Upper lobe of right lung (tissue), 1 donor: ENCODE data around the gene UNC119B. TPM values are rescaled to one million over a fixed set of nuclear protein-coding genes. Genes with fewer than 3 reads are reported as not detected.

Experiments used
- ATAC-seq: fragments of 200-7000 bp; cut with Tn5 transposase; one replicate; pipeline ENCODE4 v1.9.1; 2020; ENCODE audit warnings: mild to moderate bottlenecking, moderate library complexity
- DNase-seq: peaks from one replicate; pipeline ENCODE4 v3.0.0-alpha.2; 2020
- H3K27ac ChIP-seq: fragments of 200-600 bp; one replicate; pipeline ENCODE4 v1.8.0; 2022
- H3K27me3 ChIP-seq: fragments of 200-600 bp; one replicate; pipeline ENCODE4 v1.8.0; 2022; ENCODE audit warnings: mild to moderate bottlenecking
- H3K36me3 ChIP-seq: fragments of 200-600 bp; one replicate; pipeline ENCODE4 v1.8.0; 2022
- H3K4me1 ChIP-seq: fragments of 200-600 bp; one replicate; pipeline ENCODE4 v1.8.0; 2022
- H3K4me3 ChIP-seq: fragments of 200-600 bp; one replicate; pipeline ENCODE4 v1.8.0; 2022; ENCODE audit warnings: mild to moderate bottlenecking
- H3K9me3 ChIP-seq: fragments of 200-600 bp; one replicate; pipeline ENCODE4 v1.8.0; 2022
- CTCF ChIP-seq: fragments of 200-600 bp; IDR thresholded peaks from one replicate; pipeline ENCODE4 v1.8.0; 2022; ENCODE audit warnings: antibody characterized with exemption
- intact Hi-C: fragments of 100-400 bp; cut with DNase I; formaldehyde crosslinking; loops from one replicate; pipeline ENCODE4 v1.11.0; 2022
- total RNA-seq: library from RNA; stranded (reverse); fragmentation: NEBNext Ultra II Directional; extraction: Animal tissue kit (Norgen Biotek cat#: 25700); gene quantifications from one replicate; pipeline ENCODE4 v1.2.1, GENCODE V29; 2021
- donor health status: DM: no; HTN: yes; CAD: no; lungs with severe emphysema.

UNC119B gene
- total RNA-seq, 1 donor from 2014 or later, result 23.0 TPM

GRCh38 chr12:120698665-120699064, 11.6 kb upstream of the UNC119B start:
- H3K4me1 ChIP-seq, result peaks cover 20% of the 10 kb centered on the region
- H3K4me3 ChIP-seq, result no peak overlapping the region
- no peak overlapping the region for H3K27ac ChIP-seq
- intact Hi-C loops, result no loop called here
- H3K36me3 ChIP-seq, result peaks cover 70% of the 10 kb centered on the region
- TF ChIP-seq CTCF, result no peak
- peak; percentile 47 for ATAC-seq
- no peak for DNase-seq
- no peaks in the 10 kb centered on the region for H3K27me3 ChIP-seq
- no peaks in the 10 kb centered on the region for H3K9me3 ChIP-seq

- peaks cover 18% of the 10 kb centered on the region for H3K4me1 ChIP-seq
- no peak for DNase-seq
- peaks cover 64% of the 10 kb centered on the region for H3K36me3 ChIP-seq
- no peak overlapping the region for H3K27ac ChIP-seq
- TF ChIP-seq CTCF, result no peak
- H3K9me3 ChIP-seq, result no peaks in the 10 kb centered on the region
- no peaks in the 10 kb centered on the region for H3K27me3 ChIP-seq
- no peak for ATAC-seq
- no peak overlapping the region for H3K4me3 ChIP-seq
- intact Hi-C loops, result no loop called here
Observed at GRCh38 chr12:120699553-120699952, 10.7 kb upstream of the UNC119B start.

GRCh38 chr12:120700886-120701285, 9.4 kb upstream of the UNC119B start:
- no peaks in the 10 kb centered on the region for H3K27me3 ChIP-seq
- peaks cover 18% of the 10 kb centered on the region for H3K4me1 ChIP-seq
- TF ChIP-seq CTCF, result no peak
- peaks cover 51% of the 10 kb centered on the region for H3K36me3 ChIP-seq
- no peaks in the 10 kb centered on the region for H3K9me3 ChIP-seq
- H3K4me3 ChIP-seq, result no peak overlapping the region
- intact Hi-C loops, result no loop called here
- H3K27ac ChIP-seq, result no peak overlapping the region
- DNase-seq (no peak), ATAC-seq (no peak)

GRCh38 chr12:120702637-120703036, 7.6 kb upstream of the UNC119B start:
- ATAC-seq (no peak), DNase-seq (no peak)
- H3K4me3 ChIP-seq, result no peak overlapping the region
- no peak for TF ChIP-seq CTCF
- H3K4me1 ChIP-seq, result peaks cover 18% of the 10 kb centered on the region
- no peaks in the 10 kb centered on the region for H3K27me3 ChIP-seq
- H3K27ac ChIP-seq, result peak overlapping the region; percentile 11
- intact Hi-C loops, result no loop called here
- H3K36me3 ChIP-seq, result peaks cover 33% of the 10 kb centered on the region
- no peaks in the 10 kb centered on the region for H3K9me3 ChIP-seq

GRCh38 chr12:120703311-120703942, 6.8 kb upstream of the UNC119B start:
- Histone ChIP-seq H3K36me3 (peaks cover 29% of the 10 kb centered on the region), H3K9me3 (no peaks in the 10 kb centered on the region), H3K4me1 (peaks cover 15% of the 10 kb centered on the region), H3K27me3 (no peaks in the 10 kb centered on the region), H3K4me3 (no peak overlapping the region), H3K27ac (peak overlapping the region; percentile 48)
- ATAC-seq (peak; percentile 91), DNase-seq (peak; percentile 80)
- intact Hi-C loops, result no loop called here
- no peak for TF ChIP-seq CTCF

GRCh38 chr12:120705618-120706017, 4.6 kb upstream of the UNC119B start:
- ATAC-seq (peak; percentile 25), DNase-seq (peak; percentile 74)
- TF ChIP-seq CTCF, result no peak
- H3K4me1 ChIP-seq, result peaks cover 15% of the 10 kb centered on the region
- H3K27ac ChIP-seq, result no peak overlapping the region
- no peaks in the 10 kb centered on the region for H3K27me3 ChIP-seq
- H3K4me3 ChIP-seq, result no peak overlapping the region
- no peaks in the 10 kb centered on the region for H3K9me3 ChIP-seq
- intact Hi-C loops, result no loop called here
- H3K36me3 ChIP-seq, result peaks cover 10% of the 10 kb centered on the region
